MV-4-11 (cell line): ENCODE measurements around the gene ITPKC.

Source experiments
- DNase-seq: peaks from one replicate; lab custom pipeline; 2025; lab: John Stamatoyannopoulos, UW

ITPKC gene

DNA sequence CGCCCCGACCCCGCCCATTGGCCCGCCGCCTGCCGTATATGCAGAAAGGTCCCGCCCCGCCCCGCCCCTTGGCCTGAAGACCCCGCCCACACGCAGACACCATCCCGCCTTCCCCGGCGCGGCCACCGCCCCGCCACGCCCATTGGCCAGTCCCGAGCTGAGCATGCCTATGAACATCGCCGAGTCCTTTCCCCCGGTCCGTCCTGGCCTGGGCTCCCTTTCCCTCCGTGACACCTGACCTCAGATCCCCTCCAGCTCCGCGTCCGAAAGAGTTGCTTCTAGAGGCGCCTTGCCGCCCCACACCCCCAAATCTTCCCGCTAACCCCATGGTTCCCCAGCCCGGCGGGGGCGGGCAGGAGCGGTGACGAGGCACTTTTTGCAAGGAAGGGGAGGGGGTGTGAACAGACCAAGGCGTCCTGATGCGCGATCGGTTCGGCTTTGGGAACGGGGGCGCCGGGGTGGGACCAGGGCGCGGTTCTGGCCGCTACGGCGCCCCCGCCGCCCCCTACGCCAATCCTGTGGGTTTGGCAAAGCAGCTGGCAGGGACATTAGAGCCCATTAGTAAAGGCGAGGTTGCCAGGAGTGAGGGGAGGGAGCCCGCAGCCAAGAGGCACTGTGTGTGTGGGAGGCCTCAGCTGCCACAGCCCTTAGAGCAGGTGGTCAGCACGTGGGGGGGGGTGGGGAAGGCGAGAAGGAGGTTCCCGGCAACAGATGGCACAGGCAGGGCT, 26.1 kb upstream of the ITPKC start:
- DNase-seq, result peak; percentile 78

DNA sequence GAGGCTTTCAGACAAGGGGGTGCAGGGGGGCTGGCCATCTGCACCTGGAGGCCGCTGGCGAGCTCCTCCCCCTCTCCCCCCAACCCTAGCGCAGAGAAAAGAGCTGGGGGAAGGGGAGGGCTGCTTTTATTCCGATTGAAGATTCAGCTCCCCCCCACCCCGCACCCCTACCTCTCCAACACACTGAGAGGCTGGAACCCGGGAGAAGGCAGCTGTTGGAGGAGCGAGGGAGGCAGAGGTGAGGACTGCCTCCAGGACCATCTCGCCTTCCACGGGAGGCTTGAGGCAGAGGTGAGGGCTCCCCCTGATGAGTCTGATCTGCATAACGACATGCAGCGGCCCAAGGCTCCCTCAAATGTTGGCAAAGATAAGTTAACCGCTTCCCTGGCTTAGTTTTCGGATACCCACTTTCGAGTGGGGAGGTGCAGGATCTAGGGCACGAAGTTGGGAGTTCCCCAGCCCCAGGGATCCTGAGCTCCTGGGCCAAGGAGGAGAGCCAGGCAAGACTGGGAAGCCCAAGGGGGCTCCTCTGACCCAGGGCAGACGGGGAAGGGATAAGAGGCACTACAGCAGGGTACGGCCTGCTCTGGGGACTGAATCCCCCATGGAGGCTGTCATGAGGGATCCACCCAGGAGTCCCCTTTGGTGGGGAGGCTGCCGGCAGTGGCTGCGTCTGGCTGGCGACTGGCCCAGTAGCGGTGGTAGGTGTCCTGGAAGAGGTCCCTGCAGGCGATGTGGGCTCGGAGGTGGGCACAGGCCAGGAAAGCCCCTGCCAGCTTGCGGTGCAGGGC, 25.3 kb upstream of the ITPKC start:
- DNase-seq, result no peak

DNA sequence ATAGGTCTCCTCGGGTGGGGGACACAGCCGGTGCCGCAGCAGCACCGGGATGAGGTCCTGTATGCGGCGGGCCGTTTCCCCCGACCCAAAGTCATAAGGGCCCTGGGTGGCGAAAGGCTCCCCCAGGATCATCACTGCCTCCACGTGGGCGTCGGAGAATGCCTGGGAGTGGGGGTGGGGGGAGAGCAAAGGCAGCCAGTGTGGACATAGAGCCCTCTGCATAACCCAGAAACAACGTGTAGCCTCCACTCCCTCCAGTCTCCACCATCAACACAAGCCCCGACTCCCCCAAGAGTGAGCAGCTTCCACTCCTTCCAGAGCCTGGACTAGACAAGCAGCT, 24.7 kb upstream of the ITPKC start:
- DNase-seq, result no peak

DNA sequence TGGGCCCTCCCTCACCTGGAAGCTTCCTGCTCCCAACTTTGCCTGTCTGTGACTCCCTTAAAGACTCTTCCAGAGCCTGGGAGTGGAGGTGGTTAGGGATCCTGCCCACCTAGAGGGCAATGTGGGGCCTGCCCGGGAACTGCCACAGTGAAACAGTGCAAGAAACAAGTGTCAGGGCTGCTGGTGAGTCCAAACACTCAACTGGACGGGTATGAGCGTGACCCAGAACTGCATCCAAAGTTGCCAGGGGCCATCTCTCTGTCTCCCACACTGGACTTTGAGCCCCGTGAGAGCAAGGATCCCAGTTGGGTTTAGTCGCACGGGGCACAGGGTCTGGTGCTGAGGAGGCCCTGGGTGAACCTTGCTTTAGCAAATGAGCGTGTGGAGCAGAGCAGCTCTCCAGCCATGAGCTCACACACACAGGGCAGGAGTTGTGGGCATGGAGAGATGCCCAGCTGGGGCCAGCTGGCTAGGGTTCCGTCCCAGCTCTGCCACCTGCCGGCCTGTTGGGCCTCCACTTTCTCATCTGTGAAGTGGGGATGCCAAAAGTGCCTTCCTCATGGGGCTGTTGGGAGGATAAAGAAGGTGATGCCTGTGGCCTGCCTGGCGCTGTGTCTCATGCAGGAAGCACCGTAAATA, 23.6 kb upstream of the ITPKC start:
- no peak for DNase-seq

DNA sequence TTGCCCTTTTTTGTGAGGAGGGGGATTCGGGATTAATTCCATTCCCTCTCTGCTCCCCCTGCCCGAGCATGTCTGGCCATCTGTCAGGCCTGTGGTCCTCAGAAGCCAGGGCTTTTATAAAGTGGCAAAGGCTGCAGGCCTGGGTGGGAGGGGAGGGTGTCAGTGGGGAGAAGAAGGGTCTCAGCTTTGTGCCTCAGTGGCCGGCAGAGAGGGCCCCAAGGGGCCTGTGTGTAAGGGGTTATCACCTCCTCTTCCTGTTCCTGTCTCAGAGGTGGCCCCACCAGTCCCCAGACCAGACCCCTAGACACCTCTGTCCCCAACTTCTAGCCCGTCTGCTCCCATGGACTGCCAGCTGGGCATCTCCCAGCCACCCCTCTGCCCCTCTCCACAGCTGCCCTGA, 23.0 kb upstream of the ITPKC start:
- DNase-seq, result no peak

DNA sequence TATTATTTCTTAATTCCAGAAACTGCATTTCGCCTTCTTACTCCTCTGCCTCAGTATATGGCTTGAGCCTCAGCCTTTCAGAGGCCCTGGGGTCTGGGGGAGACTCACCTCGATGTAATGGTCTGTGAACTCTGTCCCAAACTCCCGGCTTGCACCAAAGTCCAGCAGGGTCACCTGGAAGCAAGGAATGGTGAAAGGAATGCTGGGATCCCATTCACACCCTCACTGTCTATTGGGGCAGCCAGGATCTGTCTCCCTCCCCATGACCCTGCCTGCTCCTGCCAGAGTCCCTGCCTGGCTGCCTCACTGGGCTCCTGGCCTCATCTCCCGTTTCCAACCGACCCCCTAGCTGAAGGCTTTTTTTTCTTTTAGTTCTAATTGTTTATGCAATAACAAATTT, 21.0 kb upstream of the ITPKC start:
- no peak for DNase-seq

DNA sequence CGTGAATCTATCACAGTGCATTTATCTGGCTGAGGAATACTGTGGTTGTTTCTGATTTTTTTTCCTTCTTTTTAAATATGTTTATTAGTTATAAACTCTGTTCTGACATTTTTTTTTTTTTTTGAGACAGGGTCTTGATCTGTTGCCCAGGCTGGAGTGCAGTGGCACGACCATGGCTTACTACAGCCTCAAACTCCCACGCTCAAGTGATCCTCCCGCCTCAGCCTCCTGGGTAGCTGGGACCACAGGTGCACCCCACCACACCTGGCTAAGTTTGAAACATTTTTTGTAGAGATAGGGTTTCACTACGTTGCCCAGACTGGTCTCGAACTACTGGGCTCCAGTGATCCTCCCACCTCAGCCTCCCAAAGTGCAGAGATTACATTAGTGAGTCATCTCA, 19.9 kb upstream of the ITPKC start:
- no peak for DNase-seq

DNA sequence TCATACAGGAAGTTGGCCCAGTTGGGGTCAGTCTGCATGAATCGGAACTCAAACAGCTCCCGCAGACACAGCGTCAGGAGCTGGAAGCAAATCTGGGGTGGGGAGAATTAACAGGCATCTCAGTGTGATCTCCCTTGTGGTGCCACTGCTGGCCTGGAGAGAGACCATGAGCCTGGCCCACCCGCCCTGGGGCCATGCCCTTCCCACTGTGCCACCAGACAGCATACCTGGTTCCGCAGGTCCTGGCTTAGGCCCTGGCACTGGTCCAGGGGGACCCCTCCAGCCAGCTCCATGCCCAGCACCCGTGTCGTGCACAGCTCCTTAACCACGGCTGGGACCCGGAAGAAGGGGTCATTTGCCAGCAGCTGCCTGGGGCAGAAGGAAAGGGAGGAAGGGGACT, 16.8 kb upstream of the ITPKC start:
- no peak for DNase-seq

DNA sequence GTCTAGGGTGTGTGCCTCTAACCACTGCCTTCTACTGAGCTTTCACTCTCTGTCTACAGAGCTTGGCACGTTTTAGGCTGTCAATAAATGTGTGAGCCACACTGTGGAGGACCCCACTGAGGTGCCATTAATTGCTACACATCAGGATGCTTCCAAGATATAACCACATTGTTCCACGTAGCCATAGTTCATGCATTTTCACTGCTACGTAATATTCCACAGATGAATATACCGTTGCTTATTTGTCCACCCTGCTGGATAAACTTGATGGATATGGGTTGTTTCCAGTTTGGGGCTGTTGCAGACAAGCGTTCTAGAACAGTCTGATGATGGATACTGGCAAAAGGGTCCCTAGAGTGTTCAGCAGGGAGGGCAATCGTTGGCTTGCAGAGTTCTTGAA, 15.2 kb upstream of the ITPKC start:
- no peak for DNase-seq

DNA sequence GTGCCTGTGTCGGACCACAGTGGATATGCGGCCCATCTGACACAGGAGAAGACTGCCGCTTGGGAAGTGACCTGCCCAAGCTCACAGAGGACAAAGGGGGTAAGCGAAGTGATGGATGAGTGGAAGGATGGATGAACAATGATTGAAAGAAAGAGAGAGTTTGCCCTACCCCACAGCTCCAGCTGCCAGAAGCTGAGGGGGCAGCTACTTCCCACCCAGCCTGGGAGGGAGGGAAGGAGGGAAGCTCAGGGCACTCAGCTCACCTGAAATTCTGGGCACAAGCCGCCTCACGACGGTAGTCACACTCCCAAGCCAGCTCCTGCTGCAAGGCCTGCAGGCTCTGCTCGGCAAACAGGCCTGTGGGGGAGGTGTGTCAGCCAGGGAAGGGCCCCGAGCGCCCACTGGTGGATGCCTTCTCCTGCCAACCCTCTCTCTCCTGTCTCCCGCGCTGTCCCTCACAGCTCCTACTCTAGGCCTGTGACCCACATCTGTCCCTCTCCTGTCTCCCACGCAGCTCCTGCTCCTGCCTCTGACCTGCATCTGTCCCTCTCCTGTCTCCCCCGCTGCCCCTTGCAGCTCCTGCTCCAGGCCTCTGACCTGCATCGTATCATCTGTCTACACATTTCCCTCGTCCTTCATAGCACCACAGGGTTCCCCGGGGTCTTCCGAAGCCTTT, 14.4 kb upstream of the ITPKC start:
- no peak for DNase-seq

DNA sequence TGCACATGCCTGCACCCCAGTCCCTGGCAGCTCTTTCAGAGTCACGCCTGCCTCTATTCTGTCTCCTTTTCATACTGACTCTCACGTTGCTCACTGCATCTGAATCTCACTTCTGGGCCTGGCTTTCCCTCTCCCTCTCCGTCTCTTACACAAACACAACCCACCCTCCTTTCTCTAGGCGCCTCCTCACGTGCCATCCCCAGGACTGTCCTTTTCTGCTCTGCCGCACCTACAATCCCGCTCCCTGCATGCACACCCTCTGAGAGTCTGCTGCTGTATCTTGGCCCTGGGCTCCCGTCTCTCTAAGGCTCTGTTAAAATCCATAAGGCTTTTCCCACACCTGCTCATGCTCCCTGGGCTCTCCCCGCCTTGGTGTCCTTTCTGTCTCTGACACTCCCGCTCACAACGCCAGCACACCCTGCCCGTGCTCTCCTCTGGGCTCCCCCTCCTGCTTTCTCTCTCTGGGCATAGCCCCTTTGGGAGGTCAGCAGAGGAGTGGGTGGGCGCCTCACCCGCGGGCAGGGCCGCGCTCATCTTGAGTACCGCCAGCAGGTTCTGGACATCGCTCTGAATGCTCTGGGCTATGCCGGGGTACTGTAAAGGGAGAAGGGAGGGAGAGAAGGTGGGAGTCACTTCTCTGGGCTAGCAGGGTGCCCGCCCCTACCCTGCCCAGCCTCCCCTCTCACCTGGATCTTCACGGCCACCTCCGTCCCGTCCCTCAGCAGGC, 13.7 kb upstream of the ITPKC start:
- no peak for DNase-seq

DNA sequence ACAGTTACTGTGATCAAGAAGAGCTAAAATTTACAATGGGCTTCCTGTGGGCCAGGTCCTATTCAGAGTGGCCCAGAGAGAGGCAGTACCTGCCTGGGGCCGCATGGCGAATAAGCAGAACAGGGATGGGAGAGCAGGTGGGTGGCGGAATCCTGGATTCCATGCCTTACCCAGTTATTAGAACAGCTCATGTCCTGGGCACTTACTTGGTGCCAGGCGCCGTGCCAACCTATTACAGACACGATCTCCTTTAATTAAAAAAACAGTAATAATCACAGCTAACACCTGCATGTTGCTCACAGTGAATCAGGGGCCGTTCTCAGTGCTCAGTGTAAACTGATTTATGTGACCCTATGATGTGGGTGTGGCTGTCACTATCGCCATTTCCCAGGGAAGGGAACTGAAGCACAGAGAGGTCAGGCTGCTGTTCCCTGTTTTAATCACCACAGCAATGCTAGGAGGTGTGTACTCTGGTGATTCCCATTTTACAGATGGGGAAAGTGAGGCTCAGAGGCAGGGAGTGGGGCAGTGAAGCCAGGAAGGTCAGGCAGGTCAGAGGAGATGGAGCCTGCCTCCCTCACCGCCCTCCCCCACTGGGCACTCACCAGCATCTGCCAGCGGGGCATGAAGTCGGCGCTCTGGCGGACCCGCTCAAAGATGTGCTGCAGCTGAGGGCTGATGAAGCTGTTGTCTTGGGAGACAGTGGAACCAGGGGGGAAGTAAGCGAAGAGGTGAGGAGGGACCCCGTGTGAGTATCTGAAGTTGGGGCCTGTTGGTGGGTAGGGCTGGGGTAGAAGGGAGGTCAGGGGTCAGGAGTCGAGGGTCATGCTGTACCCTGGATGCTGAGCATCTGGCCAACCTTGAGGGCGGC, 12.2 kb upstream of the ITPKC start:
- no peak for DNase-seq

DNA sequence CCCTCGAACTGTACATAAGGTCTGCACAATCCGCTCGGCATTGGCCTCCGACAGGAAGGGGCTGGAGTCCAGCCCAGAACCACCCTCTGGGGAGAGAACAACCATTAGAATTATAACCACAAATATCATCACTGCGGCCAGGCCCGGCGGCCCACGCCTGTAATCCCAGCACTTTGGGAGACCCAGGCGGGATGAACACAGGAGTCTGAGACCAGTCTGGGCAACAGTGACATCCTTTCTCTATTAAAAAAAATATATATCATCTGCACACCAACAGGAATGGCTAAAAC, 11.6 kb upstream of the ITPKC start:
- no peak for DNase-seq

DNA sequence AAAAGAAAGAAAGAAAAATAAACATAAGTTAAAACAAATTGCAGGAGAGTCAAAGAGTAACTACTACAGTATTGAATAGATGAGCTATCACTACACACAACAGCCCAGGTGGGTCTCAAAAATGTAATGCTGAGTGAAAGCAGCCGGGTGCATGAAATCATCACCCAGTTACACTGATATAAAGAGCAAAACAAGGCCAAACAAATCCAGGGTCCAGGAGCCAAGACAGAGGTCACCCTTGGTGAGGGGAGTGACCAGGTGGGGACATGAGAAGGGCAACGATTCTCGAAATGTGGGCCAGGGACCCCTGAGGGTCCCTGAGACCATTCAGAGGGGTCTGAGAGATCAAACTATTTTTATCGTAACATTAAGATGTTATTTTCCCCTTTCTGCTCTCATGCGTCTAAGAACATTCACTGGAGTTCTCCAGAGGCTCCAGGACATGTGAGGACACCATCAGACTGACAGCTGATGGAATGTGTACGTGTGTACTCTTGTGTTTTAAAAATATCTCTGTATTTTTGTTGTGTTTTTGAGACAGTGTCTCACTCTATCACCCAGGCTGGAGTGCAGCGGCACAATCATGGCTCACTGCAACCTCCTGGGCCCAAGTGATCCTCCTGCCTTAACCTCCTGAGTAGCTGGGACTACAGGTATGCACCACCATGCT, 10.8 kb upstream of the ITPKC start:
- no peak for DNase-seq

DNA sequence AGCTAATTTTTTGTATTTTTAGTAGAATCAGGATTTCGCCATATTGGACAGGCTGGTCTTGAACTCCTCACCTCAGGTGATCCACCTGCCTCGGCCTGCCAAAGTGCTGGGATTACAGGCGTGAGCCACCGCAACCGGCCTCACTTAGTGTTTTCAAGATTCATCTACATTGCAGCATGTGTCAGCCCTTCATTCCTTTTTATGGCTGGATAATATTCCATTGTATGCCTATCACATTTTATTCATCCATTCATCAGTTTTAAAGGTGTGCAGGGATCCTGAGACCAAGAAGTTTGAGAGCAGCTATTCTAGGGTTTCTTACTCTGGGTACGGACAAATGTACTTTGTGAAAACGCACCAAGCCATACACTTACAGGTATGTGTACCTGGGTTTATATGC, 9.3 kb upstream of the ITPKC start:
- DNase-seq, result no peak

DNA sequence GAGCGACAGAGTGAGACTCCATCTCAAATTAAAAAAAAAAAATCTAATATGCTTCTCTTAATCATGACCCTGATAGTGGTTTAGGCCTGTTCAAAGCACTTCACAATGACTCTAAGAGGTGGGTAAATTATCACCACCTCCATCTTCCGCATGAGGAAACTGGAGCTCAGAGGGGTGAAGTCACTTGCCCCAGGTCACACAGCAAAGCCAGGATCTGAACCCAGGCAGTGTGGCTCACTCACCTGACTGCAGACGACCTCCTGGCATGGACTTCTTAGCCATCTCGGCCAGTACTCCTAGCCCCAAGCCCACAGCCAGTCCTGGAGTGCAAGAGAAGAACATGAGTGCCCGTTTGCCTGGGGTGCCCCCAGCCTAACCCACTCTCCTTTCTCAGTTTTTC, 7.1 kb upstream of the ITPKC start:
- no peak for DNase-seq

DNA sequence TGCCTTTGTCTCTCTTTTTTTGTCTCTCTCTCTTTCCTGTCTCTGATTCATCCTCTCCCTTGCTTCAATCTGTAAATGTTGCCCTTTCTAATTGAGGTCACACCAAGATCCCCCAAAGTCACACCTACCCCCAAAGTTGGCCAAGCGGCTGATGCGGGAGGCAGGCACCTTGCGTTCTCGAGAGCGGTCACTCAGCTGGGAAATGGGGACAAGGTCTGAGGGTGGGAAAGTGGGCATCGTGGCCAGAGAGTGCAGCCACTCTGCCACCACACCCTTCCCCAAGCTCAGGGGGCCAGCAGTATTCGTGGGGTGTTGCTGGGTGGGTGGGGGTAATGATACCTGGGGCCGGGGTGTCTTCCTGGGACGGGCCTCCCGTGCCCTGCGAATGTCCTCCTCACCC, 3.0 kb upstream of the ITPKC start:
- DNase-seq, result no peak

DNA sequence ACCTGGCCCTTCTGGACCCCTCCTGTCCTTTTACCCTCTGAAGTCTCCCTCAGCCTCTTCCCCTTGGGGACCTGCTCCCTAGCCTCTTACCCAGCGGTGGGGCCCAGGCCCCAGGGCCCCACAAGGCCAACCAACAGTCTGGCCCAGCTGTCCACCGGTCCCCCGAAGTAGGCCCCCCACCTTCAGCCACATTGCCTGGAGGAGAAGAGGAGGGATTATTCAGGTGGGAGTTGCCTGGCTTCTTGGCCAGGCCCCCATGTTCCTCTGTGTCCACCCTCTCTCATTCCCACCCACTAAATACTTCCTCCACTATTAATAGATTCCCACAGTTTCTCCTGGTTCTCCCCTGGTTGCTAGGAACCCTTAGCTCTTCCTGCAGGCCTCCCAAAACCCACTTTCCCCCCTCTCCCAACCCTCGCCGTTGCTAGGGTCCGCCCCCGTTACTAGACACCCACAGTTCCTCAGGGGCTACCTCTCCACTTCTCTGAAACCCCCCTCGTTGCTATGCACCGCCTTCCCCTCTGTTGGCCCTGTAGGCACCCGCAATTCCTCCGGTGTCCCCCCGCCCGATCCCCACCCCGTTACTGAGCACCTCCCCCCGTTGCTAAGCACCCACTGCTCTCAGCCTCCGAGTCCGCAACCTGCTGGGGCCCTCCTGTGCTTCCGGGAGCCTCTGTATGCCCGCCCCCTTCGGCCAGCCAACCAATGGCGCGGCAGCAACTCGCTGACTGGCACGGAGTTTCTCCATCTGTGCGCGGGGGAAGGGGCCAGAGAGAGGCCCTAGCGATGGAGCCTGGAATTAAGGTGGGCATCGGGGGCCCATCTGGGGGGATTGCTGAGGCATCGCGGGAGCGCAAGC, 2.2 kb upstream of the ITPKC start:
- peak; percentile 88 for DNase-seq

DNA sequence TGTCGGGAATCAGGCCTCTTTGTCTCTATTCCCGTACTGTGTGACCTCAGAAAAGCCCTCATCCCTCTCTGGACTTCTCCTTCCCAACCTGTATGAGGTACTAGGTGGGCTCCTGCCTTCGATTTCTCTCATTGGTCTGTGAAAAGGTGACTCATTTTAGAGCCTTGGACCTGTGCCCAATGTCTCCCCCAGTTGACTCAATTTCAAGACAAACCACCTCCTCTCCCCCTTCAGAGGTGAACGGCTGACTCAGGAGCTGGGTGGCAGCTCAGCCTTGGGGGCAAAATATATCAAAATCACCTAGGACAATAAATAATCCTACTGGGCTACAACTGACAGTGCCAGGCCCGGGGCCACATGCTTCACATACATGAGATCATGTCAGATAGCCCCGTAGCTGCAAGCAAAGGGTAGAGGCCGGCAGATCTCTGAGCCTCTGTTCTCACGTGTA, 856 bp upstream of the ITPKC start:
- DNase-seq, result no peak
